Activated B cell treated with CpG ODN at 0.5 μM for 24 hours (primary cell): ENCODE data around the gene NPW. TPM values are rescaled to one million over a fixed set of nuclear protein-coding genes. Genes with fewer than 3 reads are reported as not detected.

Experiments
- ATAC-seq: fragments of 200-7000 bp; cut with Tn5 transposase; one replicate; pipeline ENCODE4 v1.10.0; 2021; ENCODE audit warnings: low read depth, mild to moderate bottlenecking, moderate library complexity
- CTCF ChIA-PET: fragments of 350-600 bp; sonication (Branson Sonifier 250); formaldehyde crosslinking; loops from one replicate; lab custom pipeline; 2021; ENCODE audit warnings: antibody characterized with exemption; lab: Charles Lee
- POLR2A ChIA-PET: fragments of 350-600 bp; sonication (Branson Sonifier 250); formaldehyde crosslinking; loops from one replicate; lab custom pipeline; 2021; ENCODE audit warnings: antibody characterized with exemption; lab: Charles Lee
- DNase-seq: peaks from one replicate; pipeline ENCODE4 v3.0.0; 2022
- H3K27ac Mint-ChIP-seq: one replicate; pipeline ENCODE4 v1.8.0; 2020; ENCODE audit warnings: mixed read lengths
- H3K27me3 Mint-ChIP-seq: one replicate; pipeline ENCODE4 v1.8.0; 2021; ENCODE audit warnings: mixed read lengths
- H3K36me3 Mint-ChIP-seq: one replicate; pipeline ENCODE4 v1.8.0; 2021; ENCODE audit warnings: low read depth, mixed read lengths
- H3K4me1 Mint-ChIP-seq: one replicate; pipeline ENCODE4 v1.8.0; 2021; ENCODE audit warnings: mixed read lengths
- H3K4me3 Mint-ChIP-seq: one replicate; pipeline ENCODE4 v1.8.0; 2020; ENCODE audit warnings: mild to moderate bottlenecking, mixed read lengths
- H3K9me3 Mint-ChIP-seq: one replicate; pipeline ENCODE4 v1.8.0; 2020; ENCODE audit warnings: mixed read lengths
- CTCF ChIP-seq: fragments of 200-600 bp; IDR thresholded peaks from one replicate; pipeline ENCODE4 v1.8.0; 2022; ENCODE audit warnings: antibody characterized with exemption, mild to moderate bottlenecking
- intact Hi-C: fragments of 100-400 bp; cut with micrococcal nuclease; formaldehyde crosslinking; loops from one replicate; pipeline ENCODE4 v1.15.1; 2024
- total RNA-seq: library from RNA; stranded (reverse); gene quantifications from 2 replicates; pipeline ENCODE4 v1.2.3, GENCODE V29; 2022

NPW gene
- total RNA-seq, 1 donor from 2014 or later: 1.5 TPM

- no peak overlapping the region for H3K27ac Mint-ChIP-seq
- DNase-seq (peak; percentile 80), ATAC-seq (peak; percentile 99)
- H3K4me3 Mint-ChIP-seq: no peak overlapping the region
- intact Hi-C loops: loop anchor here (1.0 to 5.0 kb wide), 3 partner anchors 12 to 498 kb away; no protein-coding TSS in a partner anchor
- no peaks in the 10 kb centered on the region for H3K9me3 Mint-ChIP-seq
- no peaks in the 10 kb centered on the region for H3K27me3 Mint-ChIP-seq
- ChIA-PET POLR2A (interaction anchor here (0.9 to 3.3 kb wide), 7 partner anchors 13 to 150 kb away, joined by 3 to 36 read pairs (median 6); partner anchors contain the start of genes NOXO1, NTHL1, RAB26 and RPS2), CTCF (interaction anchor here (0.6 to 3.0 kb wide), 16 partner anchors 10 to 483 kb away, joined by 3 to 25 read pairs (median 4); partner anchors contain the start of genes ECI1, GFER, NPW and NTHL1)
- H3K4me1 Mint-ChIP-seq: peaks cover 38% of the 10 kb centered on the region
- TF ChIP-seq CTCF: peak; percentile 47
- H3K36me3 Mint-ChIP-seq: peaks cover 36% of the 10 kb centered on the region
Measured at GRCh38 chr16:2003827-2004641, 15.6 kb upstream of the NPW start.

DNA sequence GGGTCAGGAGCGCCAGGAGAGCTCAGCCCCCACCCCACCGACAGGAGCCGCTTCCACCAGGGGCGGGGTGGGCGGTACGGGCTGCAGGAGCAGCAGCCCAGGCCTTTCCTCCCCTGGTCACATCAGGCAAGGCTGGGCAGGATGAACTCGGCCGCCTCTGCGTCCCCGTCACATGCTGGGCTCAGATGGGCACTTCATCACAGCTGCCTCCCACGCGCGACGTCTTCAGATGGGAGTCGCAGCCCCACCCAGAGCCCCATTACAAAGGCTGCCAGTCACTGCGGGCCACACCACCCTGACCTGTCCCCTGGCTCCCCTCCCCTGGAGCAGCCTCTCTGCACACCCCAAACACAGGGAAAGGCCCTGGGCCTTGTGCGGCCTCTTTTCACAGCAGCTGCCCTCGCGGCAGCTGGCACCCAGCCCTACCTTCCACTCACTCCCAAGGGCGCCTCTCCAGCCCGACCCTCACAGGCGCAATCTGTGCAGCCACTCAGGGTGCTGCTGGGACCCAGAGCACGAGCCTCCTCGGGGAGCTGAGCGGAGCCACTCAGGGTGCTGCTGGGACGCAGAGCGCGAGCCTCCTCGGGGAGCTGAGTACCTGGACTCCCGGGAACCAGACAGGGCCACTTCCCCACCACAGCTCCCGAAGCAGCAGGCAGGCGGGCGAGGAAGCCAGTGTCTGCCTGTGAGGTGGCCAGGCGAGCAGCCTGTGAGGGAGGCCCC is 14.6 kb upstream of the NPW start:
- POLR2A ChIA-PET: interaction anchor here (0.9 to 3.3 kb wide), 5 partner anchors 14 to 149 kb away, joined by 4 to 36 read pairs (median 16); partner anchors contain the start of genes RAB26, RPS2 and TRAF7
- Mint-ChIP-seq H3K27ac (no peak overlapping the region), H3K27me3 (no peaks in the 10 kb centered on the region), H3K9me3 (no peaks in the 10 kb centered on the region), H3K4me1 (peaks cover 41% of the 10 kb centered on the region), H3K4me3 (no peak overlapping the region), H3K36me3 (peaks cover 34% of the 10 kb centered on the region)
- intact Hi-C loops: loop anchor here (1.0 to 5.0 kb wide), 5 partner anchors 13 to 677 kb away; partner anchors contain the start of genes KCTD5 and MLST8
- TF ChIP-seq CTCF: no peak
- ATAC-seq: no peak
- CTCF ChIA-PET: interaction anchor here (0.7 to 3.0 kb wide), 10 partner anchors 10 to 482 kb away, joined by 3 to 25 read pairs (median 4); partner anchors contain the start of genes ECI1, NPW, NTHL1 and TRAF7
- DNase-seq: no peak

DNA sequence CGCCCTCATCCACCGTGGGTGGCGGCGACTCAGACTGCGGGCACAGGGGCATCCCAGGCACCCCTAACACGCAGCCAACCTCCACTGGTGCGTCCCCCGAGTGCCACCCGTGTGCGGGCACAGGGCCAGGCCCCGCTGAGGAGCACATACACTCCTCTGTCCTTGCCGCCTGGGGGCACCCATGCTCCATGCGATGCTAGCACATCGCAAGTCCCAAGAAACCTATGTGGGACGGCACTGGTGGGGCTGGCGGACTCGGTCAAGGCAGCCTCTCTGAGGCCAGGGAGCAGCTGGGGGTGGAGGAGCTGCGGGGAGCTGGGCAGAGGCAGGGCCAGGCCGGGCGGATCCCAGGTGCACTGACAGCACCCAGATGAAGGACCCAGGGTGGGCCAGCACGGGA is 13.9 kb upstream of the NPW start:
- DNase-seq: no peak
- ATAC-seq: no peak
- Mint-ChIP-seq H3K4me3 (no peak overlapping the region), H3K9me3 (no peaks in the 10 kb centered on the region), H3K4me1 (peaks cover 47% of the 10 kb centered on the region), H3K36me3 (peaks cover 29% of the 10 kb centered on the region), H3K27ac (no peak overlapping the region), H3K27me3 (no peaks in the 10 kb centered on the region)
- ChIA-PET POLR2A (interaction anchor here (0.6 to 3.3 kb wide), 4 partner anchors 14 to 295 kb away, joined by 6 to 36 read pairs (median 12); partner anchors contain the start of genes RAB26 and TRAF7), CTCF (interaction anchor here (1.0 kb wide), 1 partner anchor 14 kb away, joined by 3 read pairs; no protein-coding TSS in a partner anchor)
- intact Hi-C loops: loop anchor here (5.0 kb wide), 2 partner anchors 202 to 677 kb away; partner anchors contain the start of genes KCTD5 and MLST8
- no peak for TF ChIP-seq CTCF

DNA sequence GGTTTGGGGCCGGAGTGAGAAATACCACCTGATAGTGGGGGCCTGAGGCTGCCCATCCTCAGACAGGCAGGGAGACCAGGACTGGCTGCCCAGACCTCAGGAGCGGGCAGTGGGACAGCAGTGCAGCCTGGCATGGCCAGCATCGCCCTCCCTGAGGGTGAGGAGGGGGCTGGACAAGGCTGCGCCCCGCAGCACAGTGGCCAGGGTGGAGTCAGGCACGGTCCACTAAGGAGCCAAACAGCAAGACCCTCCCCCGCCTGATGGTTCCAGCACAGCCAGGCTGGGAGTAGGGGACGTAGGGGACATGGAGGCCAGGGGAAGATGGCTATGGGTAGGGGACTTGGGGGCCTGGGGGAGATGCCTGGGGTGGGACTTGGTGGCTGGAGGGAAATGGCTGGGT is 13.3 kb upstream of the NPW start:
- no peak for TF ChIP-seq CTCF
- ATAC-seq (no peak), DNase-seq (no peak)
- ChIA-PET CTCF (no interaction called here), POLR2A (interaction anchor here (0.5 kb wide), 1 partner anchor 11 kb away, joined by 3 read pairs; no protein-coding TSS in a partner anchor)
- H3K27ac Mint-ChIP-seq: no peak overlapping the region
- peaks cover 23% of the 10 kb centered on the region for H3K36me3 Mint-ChIP-seq
- intact Hi-C loops: loop anchor here (5.0 kb wide), 2 partner anchors 201 to 676 kb away; partner anchors contain the start of genes KCTD5 and MLST8
- no peaks in the 10 kb centered on the region for H3K27me3 Mint-ChIP-seq
- peaks cover 47% of the 10 kb centered on the region for H3K4me1 Mint-ChIP-seq
- peak overlapping the region; percentile 24 for H3K4me3 Mint-ChIP-seq
- no peaks in the 10 kb centered on the region for H3K9me3 Mint-ChIP-seq
